SK-N-SH (cell line): ENCODE results near the gene SLC45A1. TPM values are rescaled to one million over a fixed set of nuclear protein-coding genes. Genes with fewer than 3 reads are reported as not detected.

Experiments
- CTCF ChIA-PET: fragments of 300-600, 350-600 bp; formaldehyde crosslinking; extraction: SDS; loops from one replicate; lab custom pipeline; 2021; lab: Yijun Ruan, JAX
- POLR2A ChIA-PET: fragments of 350-600 bp; sonication (Branson Sonifier 250); formaldehyde crosslinking; extraction: SDS; loops from one replicate; lab custom pipeline; 2020; ENCODE audit warnings: antibody characterized with exemption, inconsistent platforms; lab: Yijun Ruan, JAX
- DNase-seq: peaks from one replicate; pipeline ENCODE4 v3.0.0; 2012
- H2AFZ ChIP-seq: fragments of 200-600 bp; sonication (generic); 2 replicates; pipeline ENCODE4 v1.8.1; 2016; ENCODE audit warnings: antibody characterized with exemption, mild to moderate bottlenecking, low read depth
- H3F3A ChIP-seq: fragments of 200-600 bp; sonication (generic); replicated peaks from 2 replicates; pipeline ENCODE3; 2016; ENCODE audit warnings: antibody characterized with exemption, mild to moderate bottlenecking; ENCODE audit not compliant: insufficient read depth
- H3K27ac ChIP-seq, 2 experiments: fragments of 200-500 bp in 1 of 2; fragments of 200-600 bp in 1 of 2; sonication (Bioruptor generic) in 1 of 2; sonication (generic), shearing (Covaris generic) in 1 of 2; 2 replicates each; pipeline versions ENCODE4 v1.5.1 to v1.6.1; 2014 to 2016; ENCODE audit warnings: low read depth in 2 of 2, inconsistent platforms in 1 of 2, low read length in 1 of 2, mild to moderate bottlenecking in 1 of 2, mixed read lengths in 1 of 2
- H3K27me3 ChIP-seq: fragments of 200-600 bp; sonication (generic), shearing (Covaris generic); 2 replicates; pipeline ENCODE4 v1.6.1; 2016; ENCODE audit warnings: mixed run types; ENCODE audit not compliant: insufficient read depth
- H3K36me3 ChIP-seq, 2 experiments: fragments of 200-500 bp in 1 of 2; fragments of 200-600 bp in 1 of 2; sonication (Bioruptor generic) in 1 of 2; sonication (generic) in 1 of 2; replicated peaks in 1 of 2; 2 replicates each; pipeline versions ENCODE3 to v1.5.1; 2014 to 2016; ENCODE audit warnings: low read length in 1 of 2, mild to moderate bottlenecking in 1 of 2; ENCODE audit not compliant: insufficient read depth in 2 of 2, control insufficient read depth in 1 of 2
- H3K4me1 ChIP-seq, 2 experiments: fragments of 200-500 bp in 1 of 2; fragments of 200-600 bp in 1 of 2; sonication (Bioruptor generic) in 1 of 2; sonication (generic), shearing (Covaris generic) in 1 of 2; 2 replicates each; pipeline versions ENCODE4 v1.5.1 to v1.6.1; 2014 to 2016; ENCODE audit warnings: low read depth in 1 of 2, low read length in 1 of 2, mixed run types in 1 of 2; ENCODE audit not compliant: insufficient read depth in 2 of 2, control insufficient read depth in 1 of 2
- H3K4me2 ChIP-seq: fragments of 200-600 bp; sonication (generic), shearing (Covaris generic); 2 replicates; pipeline ENCODE4 v1.6.1; 2017; ENCODE audit warnings: mixed run types
- H3K4me3 ChIP-seq, 2 experiments: fragments of 200-500 bp in 1 of 2; fragments of 200-600 bp in 1 of 2; sonication (Bioruptor generic) in 1 of 2; sonication (generic), shearing (Covaris generic) in 1 of 2; 2 replicates each; pipeline versions ENCODE4 v1.5.1 to v1.8.1; 2014 to 2016; ENCODE audit warnings: low read depth in 2 of 2, inconsistent platforms in 1 of 2, low read length in 1 of 2, mild to moderate bottlenecking in 1 of 2, mixed read lengths in 1 of 2, moderate library complexity in 1 of 2
- H3K79me2 ChIP-seq: fragments of 200-600 bp; sonication (generic); 2 replicates; pipeline ENCODE4 v1.8.1; 2017; ENCODE audit warnings: mild to moderate bottlenecking; ENCODE audit not compliant: insufficient read depth
- H3K9ac ChIP-seq: fragments of 200-600 bp; sonication (generic); 2 replicates; pipeline ENCODE4 v1.6.1; 2017; ENCODE audit warnings: mixed run types
- H3K9me2 ChIP-seq: fragments of 200-600 bp; sonication (generic); 2 replicates; pipeline ENCODE4 v1.6.1; 2017; ENCODE audit warnings: mixed run types
- H3K9me3 ChIP-seq: fragments of 200-600 bp; sonication (generic); 2 replicates; pipeline ENCODE4 v1.6.1; 2017; ENCODE audit warnings: mixed run types, mild to moderate bottlenecking, moderate library complexity
- H4K20me1 ChIP-seq: fragments of 200-600 bp; sonication (generic); 2 replicates; pipeline ENCODE4 v1.6.1; 2017; ENCODE audit warnings: mild to moderate bottlenecking, mixed run types; ENCODE audit not compliant: insufficient read depth
- ELF1 ChIP-seq: IDR thresholded peaks from 2 replicates; pipeline ENCODE4 v1.4.0; 2012
- FOSL2 ChIP-seq: IDR thresholded peaks from 2 replicates; pipeline ENCODE4 v1.4.0; 2012; ENCODE audit warnings: low read depth, mild to moderate bottlenecking, moderate library complexity, borderline replicate concordance
- NRF1 ChIP-seq: IDR thresholded peaks from 2 replicates; pipeline ENCODE4 v1.6.1; 2012; ENCODE audit warnings: low read depth, mild to moderate bottlenecking, low read length
- TAF1 ChIP-seq: IDR thresholded peaks from 2 replicates; pipeline ENCODE4 v1.6.1; 2012; ENCODE audit warnings: low read depth, mild to moderate bottlenecking, low read length, moderate library complexity, borderline replicate concordance
- WGBS: methylation state at CpG from one replicate; pipeline ENCODE4 v1.1.6; 2017; ENCODE audit warnings: low lambda C conversion rate; 5-methylcytosine and 5-hydroxymethylcytosine counted together
- polyA plus RNA-seq, 3 experiments: library from polyadenylated mRNA; depleted of rRNA; stranded (reverse); fragments of >200 nt; gene quantifications; 2 replicates each; pipeline ENCODE4 v1.2.3, GENCODE V29; 2012
- TF ChIP-seq, protein P1 (sequence below): fragments of 150-350 bp; IDR thresholded peaks from 2 replicates; pipeline ENCODE4 v1.6.1; 2016; ENCODE audit warnings: mild to moderate bottlenecking, low read depth, low read length
- TF ChIP-seq, protein P2 (sequence below): fragments of 200-600 bp; sonication (generic); IDR thresholded peaks from 2 replicates; pipeline ENCODE4 v1.6.1; 2017; ENCODE audit warnings: antibody characterized with exemption, mild to moderate bottlenecking, moderate library complexity

SLC45A1 gene
- polyA plus RNA-seq, 1 of the 3 experiments (the other 2 are of a cell fraction), result 2.5 TPM

DNA sequence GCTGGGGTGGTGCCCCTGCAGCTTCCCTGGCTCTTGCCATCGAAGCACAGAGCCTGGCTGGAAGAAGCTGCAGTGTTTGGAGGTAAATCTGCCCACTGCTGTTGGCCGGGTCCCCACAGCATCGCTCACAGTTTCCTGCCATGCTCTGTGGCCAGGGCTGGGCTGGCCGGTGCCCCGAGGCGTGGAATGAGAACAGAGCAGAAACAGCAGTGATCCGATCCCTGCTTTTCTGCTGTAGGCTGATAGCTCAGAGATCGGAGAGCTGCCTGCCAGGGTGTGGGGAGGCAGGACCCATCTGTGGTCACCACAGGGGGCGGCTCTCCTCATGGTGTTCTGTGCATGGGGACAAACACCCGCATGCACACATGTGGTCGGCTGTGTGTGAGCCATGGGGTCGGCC is 11.5 kb downstream of the SLC45A1 start:
- Histone ChIP-seq H3K4me3 (no peak overlapping the region), H3K4me2 (no peak overlapping the region), H3K9me2 (no peaks in the 10 kb centered on the region), H3K36me3 (peaks cover 0 to 2% of the 10 kb centered on the region in 2 experiments), H3F3A (no peaks in the 10 kb centered on the region), H4K20me1 (no peaks in the 10 kb centered on the region), H2AFZ (no peak overlapping the region), H3K27ac (peak overlapping the region in 1 of 2 experiments; percentile 40; a peak in 1 of 4 replicates), H3K79me2 (no peaks in the 10 kb centered on the region), H3K9ac (no peak overlapping the region), H3K9me3 (no peaks in the 10 kb centered on the region), H3K4me1 (peaks cover 0 to 11% of the 10 kb centered on the region in 2 experiments; a peak in 1 of 4 replicates), H3K27me3 (no peaks in the 10 kb centered on the region)
- ChIA-PET POLR2A (no interaction called here), CTCF (interaction anchor here (0.6 to 2.6 kb wide), 4 partner anchors 12 to 22 kb away, joined by 3 to 12 read pairs (median 6); no protein-coding TSS in a partner anchor)
- 72% methylated on average over 8 of the region's 12 CpGs for WGBS
- TF ChIP-seq ELF1, result no peak
- TF ChIP-seq, protein P1, sequence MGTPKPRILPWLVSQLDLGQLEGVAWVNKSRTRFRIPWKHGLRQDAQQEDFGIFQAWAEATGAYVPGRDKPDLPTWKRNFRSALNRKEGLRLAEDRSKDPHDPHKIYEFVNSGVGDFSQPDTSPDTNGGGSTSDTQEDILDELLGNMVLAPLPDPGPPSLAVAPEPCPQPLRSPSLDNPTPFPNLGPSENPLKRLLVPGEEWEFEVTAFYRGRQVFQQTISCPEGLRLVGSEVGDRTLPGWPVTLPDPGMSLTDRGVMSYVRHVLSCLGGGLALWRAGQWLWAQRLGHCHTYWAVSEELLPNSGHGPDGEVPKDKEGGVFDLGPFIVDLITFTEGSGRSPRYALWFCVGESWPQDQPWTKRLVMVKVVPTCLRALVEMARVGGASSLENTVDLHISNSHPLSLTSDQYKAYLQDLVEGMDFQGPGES, result no peak
- DNase-seq, result peak; percentile 80

DNA sequence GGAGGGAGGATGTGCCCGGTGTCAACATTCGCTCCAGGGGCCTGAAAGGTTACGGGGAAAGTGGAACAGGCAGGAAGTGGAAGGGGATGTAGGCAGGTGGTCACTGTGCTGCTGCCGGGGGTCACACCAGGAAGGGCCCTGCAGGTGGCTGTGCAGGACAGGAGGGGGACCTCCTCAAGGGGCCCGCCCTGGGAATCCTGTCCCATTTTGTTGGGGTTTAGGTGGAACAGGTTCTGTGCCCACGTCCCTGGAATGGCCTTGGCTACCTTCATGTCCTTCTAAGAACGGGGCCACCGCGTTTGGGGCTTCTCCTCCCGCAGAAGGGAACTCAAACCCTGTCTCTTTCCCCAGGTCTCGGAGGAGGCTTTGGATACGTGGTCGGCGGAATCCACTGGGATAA is 11.9 kb downstream of the SLC45A1 start:
- DNase-seq, result no peak

More for the DNA sequence above, 11.9 kb downstream of the SLC45A1 start:
- Histone ChIP-seq H3K4me1 (peaks cover 0 to 11% of the 10 kb centered on the region in 2 experiments; a peak in 1 of 4 replicates), H2AFZ (no peak overlapping the region), H3K79me2 (no peaks in the 10 kb centered on the region), H3K36me3 (peaks cover 0 to 2% of the 10 kb centered on the region in 2 experiments), H3K4me3 (no peak overlapping the region), H4K20me1 (no peaks in the 10 kb centered on the region), H3K4me2 (no peak overlapping the region), H3K9me3 (no peaks in the 10 kb centered on the region), H3K9ac (no peak overlapping the region), H3K27ac (no peak overlapping the region), H3F3A (no peaks in the 10 kb centered on the region), H3K9me2 (no peaks in the 10 kb centered on the region), H3K27me3 (no peaks in the 10 kb centered on the region)
- TF ChIP-seq TAF1 (no peak), FOSL2 (no peak), NRF1 (no peak)
- TF ChIP-seq, protein P2, sequence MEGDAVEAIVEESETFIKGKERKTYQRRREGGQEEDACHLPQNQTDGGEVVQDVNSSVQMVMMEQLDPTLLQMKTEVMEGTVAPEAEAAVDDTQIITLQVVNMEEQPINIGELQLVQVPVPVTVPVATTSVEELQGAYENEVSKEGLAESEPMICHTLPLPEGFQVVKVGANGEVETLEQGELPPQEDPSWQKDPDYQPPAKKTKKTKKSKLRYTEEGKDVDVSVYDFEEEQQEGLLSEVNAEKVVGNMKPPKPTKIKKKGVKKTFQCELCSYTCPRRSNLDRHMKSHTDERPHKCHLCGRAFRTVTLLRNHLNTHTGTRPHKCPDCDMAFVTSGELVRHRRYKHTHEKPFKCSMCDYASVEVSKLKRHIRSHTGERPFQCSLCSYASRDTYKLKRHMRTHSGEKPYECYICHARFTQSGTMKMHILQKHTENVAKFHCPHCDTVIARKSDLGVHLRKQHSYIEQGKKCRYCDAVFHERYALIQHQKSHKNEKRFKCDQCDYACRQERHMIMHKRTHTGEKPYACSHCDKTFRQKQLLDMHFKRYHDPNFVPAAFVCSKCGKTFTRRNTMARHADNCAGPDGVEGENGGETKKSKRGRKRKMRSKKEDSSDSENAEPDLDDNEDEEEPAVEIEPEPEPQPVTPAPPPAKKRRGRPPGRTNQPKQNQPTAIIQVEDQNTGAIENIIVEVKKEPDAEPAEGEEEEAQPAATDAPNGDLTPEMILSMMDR, result no peak
- ChIA-PET CTCF (interaction anchor here (0.6 to 2.6 kb wide), 4 partner anchors 13 to 21 kb away, joined by 3 to 12 read pairs (median 6); no protein-coding TSS in a partner anchor), POLR2A (no interaction called here)
- WGBS, result 97% methylated on average over 10 of the region's 14 CpGs
